Activated CD8-positive, alpha-beta T cell treated with anti-CD3 and anti-CD28 coated beads, Interleukin-2, amount 10 ng/mL, durations not matched to agents 7 days and 5 days (primary cell): Measurements from ENCODE around the gene GOLGB1. TPM values are rescaled to one million over a fixed set of nuclear protein-coding genes. Genes with fewer than 3 reads are reported as not detected.

ENCODE experiments used
- ATAC-seq: fragments of 150-1000 bp; cut with Tn5 transposase; one replicate; pipeline ENCODE4 v1.10.0; 2021; ENCODE audit warnings: moderate library complexity
- CTCF ChIA-PET: fragments of 350-600 bp; sonication (Branson Sonifier 250); formaldehyde crosslinking; loops from one replicate; lab custom pipeline; 2021; ENCODE audit warnings: antibody characterized with exemption; lab: Charles Lee
- POLR2A ChIA-PET: fragments of 350-600 bp; sonication (Branson Sonifier 250); formaldehyde crosslinking; loops from one replicate; lab custom pipeline; 2021; ENCODE audit warnings: antibody characterized with exemption; lab: Charles Lee
- DNase-seq: peaks from one replicate; pipeline ENCODE4 v3.0.0-alpha.2; 2020
- H3K27ac Mint-ChIP-seq: one replicate; pipeline ENCODE4 v1.8.0; 2021; ENCODE audit warnings: mild to moderate bottlenecking, mixed read lengths
- H3K27me3 Mint-ChIP-seq: one replicate; pipeline ENCODE4 v1.8.0; 2021; ENCODE audit warnings: low read depth, mixed read lengths
- H3K36me3 Mint-ChIP-seq: one replicate; pipeline ENCODE4 v1.8.0; 2021; ENCODE audit warnings: low read depth, mixed read lengths
- H3K4me1 Mint-ChIP-seq: one replicate; pipeline ENCODE4 v1.8.0; 2021; ENCODE audit warnings: low read depth, mixed read lengths
- H3K4me3 Mint-ChIP-seq: one replicate; pipeline ENCODE4 v1.8.0; 2021; ENCODE audit warnings: mild to moderate bottlenecking, mixed read lengths
- H3K9me3 Mint-ChIP-seq: one replicate; pipeline ENCODE4 v1.8.0; 2022; ENCODE audit warnings: mixed read lengths; ENCODE audit not compliant: insufficient read depth
- total RNA-seq, 2 experiments: library from RNA; stranded (reverse); gene quantifications; one replicate each; pipeline ENCODE4 v1.2.3, GENCODE V29; 2021

GOLGB1 gene
- total RNA-seq, 2 experiments from 2014 or later: 26.0 to 27.4 TPM

DNA sequence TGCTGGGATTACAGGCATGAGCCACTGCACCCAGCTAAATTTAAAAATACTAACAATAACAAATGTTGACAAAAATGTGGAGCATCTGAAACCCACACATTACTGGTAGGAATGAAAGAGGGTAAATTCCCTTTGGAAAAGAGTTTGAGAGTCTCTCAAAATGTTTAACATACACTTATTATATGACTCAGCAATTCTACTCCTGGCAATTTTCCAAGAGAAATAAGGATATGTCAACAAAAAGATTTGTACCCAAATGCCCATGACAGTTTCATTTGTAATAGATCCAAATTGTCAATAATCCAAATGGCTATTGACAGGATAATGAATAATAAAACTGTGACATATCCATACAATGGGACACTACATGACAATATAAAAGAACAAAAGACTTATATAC, 97.9 kb downstream of the GOLGB1 start:
- ATAC-seq (no peak), DNase-seq (no peak)
- Mint-ChIP-seq H3K4me3 (no peak overlapping the region), H3K27ac (no peak overlapping the region), H3K9me3 (no peaks in the 10 kb centered on the region), H3K4me1 (peaks cover 55% of the 10 kb centered on the region), H3K27me3 (no peaks in the 10 kb centered on the region), H3K36me3 (peaks cover 80% of the 10 kb centered on the region)
- CTCF ChIA-PET: no interaction called here
- POLR2A ChIA-PET: no interaction called here

DNA sequence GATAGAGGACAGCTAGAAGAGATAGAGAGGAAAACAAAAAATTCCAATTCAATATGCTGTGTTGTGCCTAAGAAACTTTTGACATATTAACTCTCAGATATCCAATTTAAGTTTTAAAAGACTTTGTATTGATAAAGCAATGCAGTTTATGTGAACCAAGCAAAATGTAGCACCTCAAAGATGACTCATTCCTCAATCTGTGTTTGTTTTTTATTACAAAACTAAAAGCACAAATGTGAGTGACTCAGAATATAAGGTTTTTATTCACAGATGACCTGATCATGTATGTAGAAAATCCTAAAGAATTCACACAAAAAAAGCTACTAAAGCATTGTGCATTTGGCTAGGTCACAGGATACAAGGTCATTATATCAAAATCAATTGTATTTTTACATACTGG, 99.9 kb downstream of the GOLGB1 start:
- no peaks in the 10 kb centered on the region for H3K27me3 Mint-ChIP-seq
- DNase-seq: no peak
- H3K27ac Mint-ChIP-seq: no peak overlapping the region
- H3K36me3 Mint-ChIP-seq: peaks cover 71% of the 10 kb centered on the region
- no peaks in the 10 kb centered on the region for H3K9me3 Mint-ChIP-seq
- CTCF ChIA-PET: interaction anchor here (0.8 kb wide), 1 partner anchor 11 kb away, joined by 3 read pairs; the partner anchor contains the start of gene HCLS1
- peaks cover 38% of the 10 kb centered on the region for H3K4me1 Mint-ChIP-seq
- POLR2A ChIA-PET: no interaction called here
- H3K4me3 Mint-ChIP-seq: no peak overlapping the region
- ATAC-seq: no peak

- Mint-ChIP-seq H3K36me3 (peaks cover 74% of the 10 kb centered on the region), H3K9me3 (no peaks in the 10 kb centered on the region), H3K27me3 (no peaks in the 10 kb centered on the region), H3K27ac (no peak overlapping the region), H3K4me3 (no peak overlapping the region), H3K4me1 (peaks cover 26% of the 10 kb centered on the region)
- no peak for DNase-seq
- ChIA-PET POLR2A (interaction anchor here (0.5 to 1.2 kb wide), 2 partner anchors 12 to 102 kb away, joined by 3 read pairs; partner anchors contain the start of gene HCLS1), CTCF (no interaction called here)
- no peak for ATAC-seq
Measured at GRCh38 chr3:121648219-121648958, 101.2 kb downstream of the GOLGB1 start.

GRCh38 chr3:121645054-121645453, 104.5 kb downstream of the GOLGB1 start:
- H3K36me3 Mint-ChIP-seq: peaks cover 70% of the 10 kb centered on the region
- no peak overlapping the region for H3K4me3 Mint-ChIP-seq
- H3K9me3 Mint-ChIP-seq: no peaks in the 10 kb centered on the region
- ChIA-PET POLR2A (no interaction called here), CTCF (no interaction called here)
- ATAC-seq (peak; percentile 59), DNase-seq (no peak)
- H3K4me1 Mint-ChIP-seq: peaks cover 8% of the 10 kb centered on the region
- H3K27me3 Mint-ChIP-seq: no peaks in the 10 kb centered on the region
- no peak overlapping the region for H3K27ac Mint-ChIP-seq

- Mint-ChIP-seq H3K27me3 (no peaks in the 10 kb centered on the region), H3K4me3 (no peak overlapping the region), H3K27ac (no peak overlapping the region), H3K36me3 (peaks cover 72% of the 10 kb centered on the region), H3K4me1 (peaks cover 5% of the 10 kb centered on the region), H3K9me3 (no peaks in the 10 kb centered on the region)
- CTCF ChIA-PET: no interaction called here
- ATAC-seq (no peak), DNase-seq (no peak)
- POLR2A ChIA-PET: no interaction called here
Measured at GRCh38 chr3:121642601-121643314, 106.8 kb downstream of the GOLGB1 start.

DNA sequence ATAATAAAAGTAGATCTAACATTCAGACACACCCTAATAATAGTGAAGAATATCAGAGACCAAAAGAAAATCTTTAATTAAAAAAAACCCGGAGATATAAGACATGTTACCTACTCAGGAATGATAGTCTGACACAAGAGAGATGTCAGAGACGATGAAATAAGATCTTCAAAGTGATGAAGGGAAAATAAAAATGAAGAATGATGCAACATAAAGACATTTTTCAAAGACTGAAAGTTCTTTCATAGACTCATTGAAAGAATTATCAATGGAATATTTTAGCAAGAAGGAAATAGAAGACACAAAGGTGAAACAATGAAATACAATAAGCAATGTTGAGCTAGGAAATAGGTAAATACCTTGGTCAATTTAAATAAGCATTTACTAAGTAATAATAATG, 108.4 kb downstream of the GOLGB1 start:
- Mint-ChIP-seq H3K27ac (no peak overlapping the region), H3K27me3 (no peaks in the 10 kb centered on the region), H3K36me3 (peaks cover 80% of the 10 kb centered on the region), H3K4me1 (peaks cover 5% of the 10 kb centered on the region), H3K9me3 (no peaks in the 10 kb centered on the region), H3K4me3 (no peak overlapping the region)
- CTCF ChIA-PET: interaction anchor here (1.5 kb wide), 1 partner anchor 19 kb away, joined by 3 read pairs; the partner anchor contains the start of gene HCLS1
- ATAC-seq (no peak), DNase-seq (no peak)
- POLR2A ChIA-PET: interaction anchor here (0.7 kb wide), 1 partner anchor 59 kb away, joined by 3 read pairs; no protein-coding TSS in a partner anchor

- Mint-ChIP-seq H3K4me1 (peaks cover 5% of the 10 kb centered on the region), H3K9me3 (no peaks in the 10 kb centered on the region), H3K36me3 (peaks cover 81% of the 10 kb centered on the region), H3K27me3 (no peaks in the 10 kb centered on the region), H3K4me3 (no peak overlapping the region), H3K27ac (no peak overlapping the region)
- ChIA-PET CTCF (no interaction called here), POLR2A (no interaction called here)
- no peak for ATAC-seq
- DNase-seq: no peak
Measured at GRCh38 chr3:121637922-121638321, 111.6 kb downstream of the GOLGB1 start.

DNA sequence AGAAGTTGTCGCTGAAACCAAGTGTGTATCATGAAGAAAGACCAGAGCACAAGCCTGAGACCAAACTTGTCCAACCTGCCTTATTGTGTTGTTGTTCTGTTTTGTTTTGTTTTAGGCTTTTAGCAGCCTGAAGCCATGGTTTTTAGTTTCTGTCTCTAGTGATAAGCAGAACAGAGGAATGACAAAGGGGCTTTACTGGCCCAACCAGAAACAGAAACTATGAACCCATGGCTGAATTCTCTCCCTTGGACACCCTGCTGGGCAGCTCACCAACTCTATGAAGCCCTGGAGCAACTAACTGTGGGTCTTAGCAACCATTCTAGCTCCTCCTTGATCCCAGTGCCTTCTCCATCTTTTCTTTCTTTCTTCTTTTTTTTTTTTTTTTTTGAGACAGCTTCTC, 119.2 kb downstream of the GOLGB1 start:
- POLR2A ChIA-PET: interaction anchor here (1.1 kb wide), 1 partner anchor 31 kb away, joined by 3 read pairs; the partner anchor contains the start of gene HCLS1
- Mint-ChIP-seq H3K4me3 (no peak overlapping the region), H3K36me3 (peaks cover 57% of the 10 kb centered on the region)

GRCh38 chr3:121629601-121630000, 119.9 kb downstream of the GOLGB1 start:
- Mint-ChIP-seq H3K27ac (peak overlapping the region; percentile 4), H3K9me3 (no peaks in the 10 kb centered on the region), H3K4me3 (no peak overlapping the region), H3K27me3 (no peaks in the 10 kb centered on the region), H3K4me1 (no peaks in the 10 kb centered on the region), H3K36me3 (peaks cover 49% of the 10 kb centered on the region)
- POLR2A ChIA-PET: interaction anchor here (1.1 kb wide), 1 partner anchor 31 kb away, joined by 3 read pairs; the partner anchor contains the start of gene HCLS1
- ATAC-seq (no peak), DNase-seq (no peak)
- CTCF ChIA-PET: interaction anchor here (1.5 kb wide), 1 partner anchor 17 kb away, joined by 3 read pairs; no protein-coding TSS in a partner anchor

More for the DNA sequence above, 119.2 kb downstream of the GOLGB1 start:
- CTCF ChIA-PET: interaction anchor here (1.5 kb wide), 1 partner anchor 18 kb away, joined by 3 read pairs; no protein-coding TSS in a partner anchor
- Mint-ChIP-seq H3K4me1 (no peaks in the 10 kb centered on the region), H3K27me3 (no peaks in the 10 kb centered on the region), H3K27ac (peak overlapping the region; percentile 4), H3K9me3 (no peaks in the 10 kb centered on the region)
- DNase-seq: no peak
- no peak for ATAC-seq

- no peak overlapping the region for H3K27ac Mint-ChIP-seq
- H3K4me1 Mint-ChIP-seq: no peaks in the 10 kb centered on the region
- ChIA-PET CTCF (no interaction called here), POLR2A (no interaction called here)
- DNase-seq: no peak
- H3K4me3 Mint-ChIP-seq: no peak overlapping the region
- ATAC-seq: no peak
- no peaks in the 10 kb centered on the region for H3K27me3 Mint-ChIP-seq
- H3K9me3 Mint-ChIP-seq: no peaks in the 10 kb centered on the region
- peaks cover 35% of the 10 kb centered on the region for H3K36me3 Mint-ChIP-seq
Measured at GRCh38 chr3:121627622-121628021, 121.9 kb downstream of the GOLGB1 start.

DNA sequence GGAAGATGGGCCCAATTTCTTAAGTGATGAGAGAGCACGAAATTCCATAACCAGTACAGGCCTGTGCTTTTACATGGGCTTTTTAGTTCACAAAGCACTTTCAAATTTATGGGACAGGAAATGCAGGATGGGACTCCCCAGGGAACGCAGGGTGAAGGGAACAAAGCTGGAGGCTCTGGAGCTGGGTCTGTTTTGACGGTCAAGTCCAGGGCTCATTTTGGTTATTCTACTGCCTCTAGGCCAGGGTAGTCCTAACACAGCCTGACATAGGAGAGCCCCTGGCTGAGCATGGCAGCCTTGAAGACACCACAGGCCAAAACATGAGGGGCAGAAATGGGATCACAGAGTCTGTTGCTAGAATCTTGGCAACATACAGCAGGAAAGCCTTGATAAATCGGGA, 122.3 kb downstream of the GOLGB1 start:
- Mint-ChIP-seq H3K36me3 (peaks cover 32% of the 10 kb centered on the region), H3K27ac (no peak overlapping the region), H3K9me3 (no peaks in the 10 kb centered on the region), H3K4me3 (no peak overlapping the region), H3K27me3 (no peaks in the 10 kb centered on the region), H3K4me1 (no peaks in the 10 kb centered on the region)
- DNase-seq: no peak
- ChIA-PET CTCF (no interaction called here), POLR2A (no interaction called here)
- ATAC-seq: no peak

DNA sequence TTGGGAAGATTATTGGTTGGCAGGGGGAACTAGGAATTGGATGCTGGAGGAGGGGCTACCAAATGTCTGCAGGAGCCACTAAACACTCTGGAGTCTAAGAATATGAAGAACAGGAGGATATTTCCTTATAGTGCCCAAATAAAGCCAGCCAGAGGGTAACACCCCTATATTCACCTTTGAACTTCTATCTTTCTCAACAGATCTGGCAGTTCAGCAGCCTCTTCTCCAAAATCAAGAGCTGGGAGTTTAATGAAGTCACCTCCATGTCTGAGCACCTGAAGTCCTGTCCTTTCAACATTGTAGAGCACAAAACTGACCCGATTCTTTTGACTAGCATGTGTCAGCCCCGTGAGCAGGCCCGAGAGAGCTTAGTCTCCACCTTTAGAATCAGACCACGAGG, 123.0 kb downstream of the GOLGB1 start:
- no peak for ATAC-seq
- H3K36me3 Mint-ChIP-seq: peaks cover 25% of the 10 kb centered on the region
- no peak for DNase-seq
- no peaks in the 10 kb centered on the region for H3K4me1 Mint-ChIP-seq
- no peak overlapping the region for H3K27ac Mint-ChIP-seq
- no peaks in the 10 kb centered on the region for H3K9me3 Mint-ChIP-seq
- POLR2A ChIA-PET: no interaction called here
- CTCF ChIA-PET: no interaction called here
- peaks cover 2% of the 10 kb centered on the region for H3K27me3 Mint-ChIP-seq
- no peak overlapping the region for H3K4me3 Mint-ChIP-seq
